ENCODE results near the gene RALY.
A peak's percentile ranks its signal among the peaks of the same experiment; 100 is the strongest.
"Not testable (repeated sequence)": the region's sequence is repeated elsewhere in the genome, so short reads cannot be mapped to it uniquely, and the experiment has no call there.

The RALY gene

DNA sequence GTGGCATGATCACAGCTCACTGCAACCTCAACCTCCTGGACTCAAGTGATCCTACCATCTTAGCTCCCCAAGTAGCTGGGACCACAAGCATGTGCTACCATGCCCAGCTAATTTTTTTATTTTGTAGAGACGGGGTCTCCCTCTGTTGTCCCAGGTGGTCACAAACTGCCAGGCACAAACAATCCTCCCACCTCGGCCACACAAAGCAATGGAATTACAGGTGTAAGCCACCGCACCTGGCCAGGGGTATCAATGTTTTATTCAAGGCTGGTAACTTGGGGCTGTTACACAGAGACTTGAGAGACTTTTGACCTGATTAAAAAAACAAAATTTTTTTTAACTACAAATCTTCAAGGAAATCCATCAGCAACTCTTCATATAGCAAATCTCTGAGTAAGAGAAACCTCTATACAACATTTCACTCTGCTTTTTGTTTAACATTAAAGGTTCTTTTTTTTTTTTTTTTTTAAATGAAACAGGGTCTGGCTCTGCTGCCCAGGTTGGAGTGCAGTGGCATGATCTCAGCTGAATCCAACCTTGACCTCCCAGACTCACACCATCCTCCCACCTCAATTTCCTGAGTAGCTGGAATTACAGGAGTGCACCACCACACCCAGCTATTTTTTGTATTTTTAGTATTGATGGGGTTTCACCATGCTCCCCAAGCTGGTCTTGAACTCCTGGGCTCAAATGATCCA, 112.4 kb downstream of the RALY start:
- no peak for DNase-seq (ENCODE audit: low read depth, low spot score)

DNA sequence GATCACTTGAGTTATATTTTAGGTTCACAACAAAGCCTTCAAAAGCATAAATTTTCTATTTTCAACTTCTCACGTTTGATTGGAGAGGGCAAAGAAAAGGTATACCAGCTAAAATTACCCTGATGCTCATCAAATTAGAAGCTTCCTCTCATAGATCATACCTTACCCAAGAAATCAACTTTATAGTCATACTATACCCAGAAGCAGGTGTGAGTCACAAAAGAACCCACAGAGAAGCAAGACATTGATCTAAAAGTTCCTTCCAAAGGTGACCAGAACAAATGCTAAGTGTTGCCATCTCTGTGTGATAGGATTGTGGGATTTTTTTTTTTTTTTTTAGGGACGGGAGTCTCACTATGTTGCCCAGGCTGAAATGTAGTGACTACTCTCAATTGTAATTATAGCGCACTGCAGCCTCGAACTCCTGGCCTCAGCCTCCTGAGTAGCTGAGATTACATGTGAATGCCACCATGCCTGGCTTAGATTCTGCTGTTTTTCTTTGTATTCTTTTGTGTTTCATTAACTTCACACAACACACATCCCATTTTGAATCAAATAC, 115.0 kb downstream of the RALY start:
- no peak for DNase-seq (ENCODE audit: low read depth, low spot score)

DNA sequence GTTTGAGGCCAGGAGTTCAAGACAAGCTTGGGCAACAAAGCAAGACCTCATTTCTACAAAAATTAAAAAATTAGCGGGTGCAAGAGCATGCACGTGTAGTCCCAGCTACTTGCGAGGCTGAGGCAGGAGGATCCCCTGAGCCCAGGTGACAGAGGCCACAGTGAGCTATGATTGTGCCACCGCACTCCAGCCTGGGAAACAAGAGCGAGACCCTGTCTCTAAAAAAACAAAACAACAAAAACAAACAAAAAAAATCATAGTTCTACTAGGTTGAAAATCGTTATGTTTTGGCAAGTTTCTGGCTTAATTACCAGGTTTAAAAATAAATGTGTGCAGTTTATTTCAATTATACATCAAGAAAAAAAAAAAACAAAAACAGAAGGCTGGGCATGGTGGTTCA, 115.7 kb downstream of the RALY start:
- no peak for DNase-seq (ENCODE audit: low read depth, low spot score)

DNA sequence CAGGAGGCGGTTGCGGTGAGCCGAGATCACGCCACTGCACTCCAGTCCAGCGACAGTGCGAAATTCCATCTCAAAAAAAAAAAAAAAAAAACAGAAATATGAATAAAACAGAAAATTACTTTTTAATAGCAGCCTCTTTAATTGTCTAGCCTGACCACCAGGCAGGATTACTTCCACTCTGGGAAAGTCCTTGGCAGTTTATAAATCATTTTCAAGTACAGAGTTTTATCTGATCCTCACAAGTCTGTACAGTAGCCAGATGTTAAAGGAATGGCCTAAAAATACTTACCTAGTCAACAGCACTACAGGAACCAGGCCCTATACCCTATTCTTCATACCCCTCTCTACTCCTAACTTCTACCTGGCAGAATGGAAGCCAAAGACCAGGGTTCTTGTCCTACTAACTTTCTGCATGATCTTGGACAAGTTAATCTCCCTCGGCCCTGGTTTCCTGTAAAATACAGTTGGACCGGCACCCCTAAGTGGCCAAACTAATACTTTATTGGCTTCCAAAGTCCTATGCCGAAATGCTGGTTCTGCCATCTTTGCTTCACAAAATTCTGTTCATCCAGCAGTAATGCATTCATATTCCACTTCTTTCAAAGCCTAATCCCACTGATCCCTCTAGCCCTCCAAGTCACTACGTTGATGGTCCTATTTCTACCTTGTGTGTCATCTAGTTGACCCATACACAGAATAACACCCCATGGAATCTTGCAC, 116.5 kb downstream of the RALY start:
- no peak for DNase-seq (ENCODE audit: low read depth, low spot score)

DNA sequence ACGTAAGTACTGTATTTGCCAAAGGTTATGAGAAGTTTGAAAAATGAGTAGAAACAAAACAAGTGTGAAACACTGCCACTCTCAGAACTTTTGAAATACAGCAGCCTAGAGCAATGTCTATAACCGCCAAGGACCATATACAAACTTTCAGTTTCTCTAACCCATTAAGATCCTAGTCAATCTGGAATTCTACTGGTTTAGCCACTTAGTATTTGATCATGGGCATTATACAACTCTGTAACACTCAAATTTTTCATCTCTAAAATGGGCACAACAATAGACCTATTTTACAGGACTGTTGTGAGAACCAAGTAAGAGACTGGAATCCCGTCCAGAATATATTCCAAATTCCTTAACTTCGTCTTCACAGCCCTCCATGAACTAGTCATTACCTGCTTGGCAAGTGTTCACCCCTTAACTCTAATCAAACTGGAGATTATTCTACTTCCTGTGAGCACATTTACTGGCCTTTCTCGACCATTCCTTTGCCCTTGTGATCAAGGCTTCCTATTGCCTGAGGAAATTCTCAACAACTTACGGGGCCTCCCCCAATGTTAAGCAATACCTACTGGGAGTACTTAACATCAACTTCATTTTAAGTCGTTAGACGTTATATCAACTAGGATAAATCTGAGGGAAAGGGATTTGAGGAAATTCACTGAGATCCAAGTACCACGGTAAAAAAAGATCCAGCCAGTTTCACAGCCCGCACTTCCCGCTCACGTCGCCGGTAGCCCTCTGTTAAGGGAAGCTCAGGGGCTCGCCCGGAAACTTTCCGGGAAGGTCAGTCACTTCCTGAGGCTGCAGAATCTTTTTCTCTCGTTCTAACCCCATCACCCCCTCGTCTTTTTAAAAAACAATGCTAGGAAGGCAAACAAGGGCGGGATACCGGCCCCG, 117.3 kb downstream of the RALY start:
- DNase-seq (ENCODE audit: low read depth, low spot score) = no peak

DNA sequence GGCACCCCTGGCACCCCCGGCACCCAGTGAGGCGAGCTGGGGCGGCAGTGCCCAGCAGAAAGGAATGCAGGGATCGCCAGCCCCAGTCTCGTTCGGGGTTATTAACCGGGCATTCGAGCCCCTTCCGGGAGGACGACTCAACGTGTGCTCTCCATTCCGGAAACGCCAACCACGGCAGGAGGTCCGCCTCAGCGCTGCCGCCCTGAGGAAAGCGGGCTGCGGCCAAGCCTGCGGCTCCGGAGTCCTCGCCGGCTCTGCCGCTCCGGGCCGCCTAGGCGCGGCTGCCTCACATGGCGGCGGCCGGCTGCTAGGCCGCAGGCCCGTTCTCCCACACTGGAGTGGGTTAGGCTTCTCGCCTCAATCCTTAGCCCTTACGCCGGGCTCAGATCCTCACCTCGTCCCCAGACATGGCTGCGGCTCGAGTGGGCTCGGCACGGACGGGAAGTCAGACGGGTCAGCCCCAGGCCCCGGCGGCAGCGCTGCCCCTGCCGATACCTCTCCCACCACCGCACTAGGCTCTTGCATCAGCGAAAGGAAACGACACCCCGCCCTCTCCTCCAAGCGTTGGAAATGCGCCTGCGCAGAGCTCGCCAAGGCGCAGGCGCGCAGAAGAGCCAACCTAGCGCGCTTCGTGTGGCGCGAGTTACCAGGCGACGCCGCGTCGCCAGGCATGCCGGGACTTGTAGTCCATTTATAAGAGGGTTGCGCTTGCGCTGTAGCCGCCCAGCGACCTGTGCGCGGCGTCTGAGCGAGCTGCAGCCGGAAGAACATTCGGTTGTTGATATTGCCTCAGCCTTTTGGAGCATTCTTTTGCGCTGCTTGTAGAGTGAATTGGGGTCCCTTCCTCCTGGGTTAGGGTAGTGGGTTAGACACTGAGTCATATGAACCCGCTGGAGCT, 118.2 kb downstream of the RALY start, which contains the start of gene EIF2S2:
EIF2S2 (minus strand) TSS at position 542 of the 898 bp plus-strand sequence; CDS start at position 409, 133 bp downstream.
- peak; percentile 99 for DNase-seq (ENCODE audit: low read depth, low spot score)

DNA sequence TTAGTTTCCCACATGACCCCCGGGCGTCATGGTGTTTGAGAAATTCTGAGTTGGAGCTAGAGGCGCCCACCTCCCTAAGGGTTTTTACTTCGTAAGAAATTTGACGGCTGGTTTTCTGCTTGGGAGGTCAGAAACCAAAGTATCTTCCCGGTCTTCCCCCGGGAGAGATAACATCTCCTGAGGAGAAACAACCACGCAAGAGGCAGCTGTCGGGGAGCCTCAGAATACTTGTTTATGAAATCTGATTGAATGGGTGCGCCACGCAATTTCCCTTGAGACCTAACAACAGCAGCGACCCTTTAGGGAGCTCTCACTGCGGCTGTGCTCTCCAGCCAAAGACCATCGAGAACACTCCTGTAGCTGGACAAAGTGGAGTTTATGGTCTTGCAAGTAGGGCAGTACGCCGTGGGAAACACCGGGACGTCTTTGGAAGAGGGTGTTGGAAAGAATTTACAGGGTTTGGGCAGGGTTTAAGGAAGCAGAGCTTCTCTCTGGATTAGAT, 118.9 kb downstream of the RALY start:
- no peak for DNase-seq (ENCODE audit: low read depth, low spot score)

DNA sequence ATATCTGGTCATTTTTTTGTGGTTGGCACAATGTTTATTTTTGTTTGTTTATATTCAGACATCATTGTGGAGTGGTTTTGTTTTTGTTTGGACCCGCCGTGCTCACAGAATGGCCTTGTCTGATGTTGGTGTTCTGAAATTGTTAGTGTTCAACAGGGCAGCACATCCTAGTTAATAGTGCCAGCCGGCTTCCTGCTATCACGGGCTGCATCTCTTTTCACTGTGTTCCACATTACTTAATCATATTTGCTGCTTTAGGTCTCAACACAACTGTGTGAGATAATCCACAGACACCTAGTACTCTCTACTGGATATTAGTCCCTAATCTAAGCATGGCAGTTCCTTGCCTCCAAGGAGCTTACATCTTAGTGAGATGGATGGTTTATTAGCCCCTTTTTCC, 121.1 kb downstream of the RALY start:
- DNase-seq (ENCODE audit: low read depth, low spot score) = no peak

DNA sequence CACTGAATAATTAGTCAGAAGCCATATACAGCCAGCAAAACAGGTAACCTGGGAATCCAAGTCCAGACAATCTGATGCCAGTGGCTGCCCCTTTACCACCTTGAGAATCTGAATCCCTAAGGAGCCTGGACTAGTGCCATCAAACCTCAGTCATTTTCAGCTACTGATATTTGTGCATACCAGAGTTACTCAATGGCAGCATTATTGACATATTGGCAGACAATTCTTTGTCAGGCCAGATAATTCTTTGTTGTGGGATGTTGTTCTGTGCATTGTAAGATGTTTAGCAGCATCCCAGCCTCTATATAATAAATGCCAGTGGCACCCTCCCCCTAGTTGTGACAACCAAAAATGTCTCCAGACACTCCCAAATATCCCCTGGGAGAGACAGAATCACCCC, 121.5 kb downstream of the RALY start:
- DNase-seq (ENCODE audit: low read depth, low spot score) = no peak

DNA sequence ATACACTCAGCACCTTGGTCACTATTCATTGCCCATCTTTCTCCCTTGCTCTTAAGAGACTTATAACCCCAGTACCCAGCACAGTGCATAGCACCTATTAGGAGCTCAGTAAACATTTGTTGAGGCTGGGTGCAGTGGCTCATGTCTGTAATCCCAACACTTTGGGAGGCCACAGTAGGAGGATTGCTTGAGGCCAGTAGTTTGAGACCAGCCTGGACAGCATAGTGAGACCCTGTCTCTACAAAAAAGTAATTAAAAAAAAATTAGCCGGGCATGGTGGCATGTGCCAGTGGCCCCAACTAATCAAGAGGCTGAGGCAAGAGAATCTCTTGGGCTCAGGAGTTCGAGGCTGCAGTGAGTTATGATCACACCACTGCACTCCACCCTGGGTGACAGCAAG, 126.5 kb downstream of the RALY start:
- no peak for DNase-seq (ENCODE audit: low read depth, low spot score)

DNA sequence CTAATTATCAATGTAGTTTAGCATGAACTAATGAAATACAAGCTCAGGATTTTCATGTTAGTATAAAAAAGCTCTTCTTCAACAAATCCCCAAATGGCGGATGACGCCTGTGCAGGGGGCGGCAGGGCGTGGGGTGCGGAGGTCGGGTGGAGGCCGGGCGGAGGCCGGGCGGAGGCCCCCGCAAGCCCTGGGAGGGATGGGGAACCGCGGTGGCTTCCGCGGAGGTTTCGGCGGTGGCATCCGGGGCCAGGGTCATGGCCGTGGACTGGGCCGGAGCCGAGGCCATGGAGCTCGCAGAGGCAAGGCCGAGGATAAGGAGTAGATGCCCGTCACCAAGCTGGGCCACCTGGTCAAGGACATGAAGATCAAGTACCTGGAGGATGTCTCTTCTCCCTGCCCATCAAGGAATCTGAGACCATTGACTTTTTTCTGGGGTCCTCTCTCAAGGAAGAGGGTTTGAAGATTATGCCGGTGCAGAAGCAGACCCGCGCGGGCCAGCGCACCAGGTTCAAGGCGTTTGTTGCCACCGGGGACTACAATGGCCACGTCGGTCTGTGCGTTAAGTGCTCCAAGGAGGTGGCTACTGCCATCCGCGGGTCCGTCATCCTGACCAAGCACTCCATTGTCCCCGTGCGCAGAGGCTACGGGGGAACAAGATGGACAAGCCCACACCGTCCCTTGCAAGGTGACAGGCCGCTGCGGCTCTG, 128.7 kb downstream of the RALY start:
- no peak for DNase-seq (ENCODE audit: low read depth, low spot score)

DNA sequence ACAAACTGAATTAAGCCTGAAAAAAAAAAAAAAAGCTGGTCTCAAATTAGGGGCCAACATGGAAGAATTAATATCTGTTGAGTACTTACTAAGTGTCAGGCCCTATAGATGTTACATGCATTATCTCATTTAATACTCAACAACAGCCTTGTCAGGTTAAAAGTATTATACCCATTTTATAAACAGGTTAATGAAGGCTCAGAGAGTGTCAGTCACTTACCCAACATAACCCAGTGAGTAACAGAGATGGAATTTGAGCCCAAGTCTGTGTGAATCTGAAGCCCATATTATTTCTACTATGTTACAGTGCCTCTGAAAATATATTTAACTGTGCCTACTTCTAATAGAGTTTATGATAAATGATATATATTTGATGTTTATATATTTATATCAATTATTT, 129.6 kb downstream of the RALY start:
- DNase-seq (ENCODE audit: low read depth, low spot score) = no peak

DNA sequence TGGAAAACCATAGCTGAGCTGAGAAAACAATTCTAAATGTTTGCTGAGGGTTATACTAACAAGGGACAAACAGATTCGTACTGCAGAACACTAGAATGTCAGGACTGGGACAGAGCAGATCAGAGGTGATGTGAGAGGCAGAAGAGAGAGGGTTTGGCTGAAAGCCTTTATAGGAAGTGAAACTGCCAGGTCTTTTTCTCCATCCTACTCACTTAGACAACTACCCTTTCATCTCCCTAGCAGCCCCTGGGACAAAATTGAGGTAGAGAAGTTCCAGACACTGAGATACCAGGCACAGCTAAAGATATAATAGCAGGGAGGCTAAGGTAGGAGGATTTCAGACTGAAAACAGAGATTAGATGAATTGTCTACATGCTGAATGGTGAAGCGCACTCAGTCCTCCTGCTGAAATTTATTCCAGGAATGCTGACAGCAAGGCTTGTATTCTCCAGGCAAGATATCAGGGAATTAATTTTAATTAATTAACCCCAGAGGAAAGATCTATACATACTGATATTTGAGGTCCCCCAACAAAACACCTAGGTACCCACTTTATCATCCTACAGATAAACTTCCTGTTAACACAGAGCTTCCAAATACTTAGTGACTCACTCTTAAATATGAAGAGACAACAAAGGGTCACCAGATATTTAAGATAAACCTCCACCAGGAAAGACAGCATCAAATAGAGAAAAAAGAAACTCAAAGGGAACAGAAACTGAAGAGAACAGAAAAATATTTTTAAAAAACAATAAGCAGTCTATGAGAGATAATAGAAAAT, 130.9 kb downstream of the RALY start:
- DNase-seq (ENCODE audit: low read depth, low spot score) = no peak

DNA sequence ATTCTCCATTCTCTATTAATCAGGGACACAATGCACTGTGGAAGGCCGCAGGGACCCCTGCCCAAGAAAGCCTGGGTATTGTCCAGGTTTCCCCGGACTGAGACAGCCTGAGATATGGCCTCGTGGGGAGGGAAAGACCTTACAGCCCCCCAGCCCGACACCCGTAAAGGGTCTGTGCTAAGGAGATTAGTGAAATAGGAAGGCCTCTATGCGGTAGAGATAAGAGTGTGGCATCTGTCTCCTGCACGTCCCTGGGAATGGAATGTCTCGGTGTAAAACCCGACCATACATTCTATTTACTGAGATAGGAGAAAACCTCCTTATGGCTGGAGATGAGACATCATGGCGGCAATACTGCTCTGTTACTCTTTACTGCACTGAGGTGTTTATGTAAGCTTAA, 134.1 kb downstream of the RALY start:
- no peak for DNase-seq (ENCODE audit: low read depth, low spot score)

DNA sequence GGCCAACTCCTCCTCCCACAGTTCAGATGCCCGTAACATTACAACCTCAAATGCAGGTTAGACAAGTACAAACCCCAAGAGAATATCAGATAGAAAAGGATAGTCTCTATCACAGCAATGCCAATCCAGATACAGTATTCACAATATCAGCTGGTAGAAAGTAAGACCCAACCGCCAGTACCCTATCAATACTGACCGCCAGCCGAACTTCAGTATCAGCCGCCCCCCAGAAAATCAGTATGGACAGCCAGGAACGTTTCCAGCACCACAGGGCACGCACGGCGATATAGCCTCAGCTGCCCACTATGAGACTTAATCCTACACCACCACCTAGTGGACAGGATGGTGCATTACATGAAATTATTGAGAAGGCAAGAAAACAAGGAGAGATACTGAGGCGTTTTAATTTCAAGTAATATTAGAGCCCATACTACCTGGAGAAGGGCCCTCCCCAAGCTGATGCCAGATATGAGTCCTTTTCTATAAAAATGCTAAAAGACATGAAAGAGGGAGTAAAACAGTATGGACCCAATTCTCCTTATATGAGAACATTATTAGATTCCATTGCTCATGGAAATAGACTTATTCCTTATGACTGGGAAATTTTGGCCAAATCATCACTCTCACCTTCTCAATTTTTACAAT, 135.9 kb downstream of the RALY start:
- DNase-seq (ENCODE audit: low read depth, low spot score) = no peak

DNA sequence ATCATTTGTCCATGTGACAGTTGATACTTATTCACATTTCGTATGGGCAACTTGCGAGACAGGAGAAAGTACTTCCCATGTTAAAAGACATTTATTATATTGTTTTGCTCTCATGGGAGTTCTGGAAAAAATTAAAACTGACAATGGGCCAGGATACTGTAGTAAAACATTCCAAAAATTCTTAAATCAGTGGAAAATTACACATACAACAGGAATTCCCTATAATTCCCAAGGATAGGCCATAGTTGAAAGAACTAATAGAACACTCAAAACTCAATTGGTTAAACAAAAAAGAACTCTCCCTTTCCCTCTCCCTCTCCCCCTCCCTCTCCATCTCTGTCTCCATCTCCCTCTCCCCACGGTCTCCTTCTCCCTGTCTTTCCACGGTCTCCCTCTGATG, 137.8 kb downstream of the RALY start:
- no peak for DNase-seq (ENCODE audit: low read depth, low spot score)

DNA sequence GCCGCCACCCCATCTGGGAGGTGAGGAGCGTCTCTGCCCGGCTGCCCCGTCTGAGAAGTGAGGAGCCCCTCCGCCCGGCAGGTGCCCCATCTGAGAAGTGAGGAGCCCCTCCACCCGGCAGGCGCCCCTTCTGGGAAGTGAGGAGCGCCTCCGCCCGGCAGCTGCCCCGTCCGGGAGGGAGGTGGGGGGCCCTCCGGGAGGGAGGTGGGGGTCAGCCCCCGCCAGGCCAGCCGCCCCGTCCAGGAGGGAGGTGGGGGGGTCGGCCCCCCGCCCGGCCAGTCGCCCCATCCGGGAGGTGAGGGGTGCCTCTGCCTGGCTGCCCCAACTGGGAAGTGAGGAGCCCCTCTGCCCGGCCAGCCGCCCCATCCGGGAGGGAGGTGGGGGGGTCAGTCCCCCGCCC, 138.8 kb downstream of the RALY start:
- DNase-seq (ENCODE audit: low read depth, low spot score) = not testable (repeated sequence)

DNA sequence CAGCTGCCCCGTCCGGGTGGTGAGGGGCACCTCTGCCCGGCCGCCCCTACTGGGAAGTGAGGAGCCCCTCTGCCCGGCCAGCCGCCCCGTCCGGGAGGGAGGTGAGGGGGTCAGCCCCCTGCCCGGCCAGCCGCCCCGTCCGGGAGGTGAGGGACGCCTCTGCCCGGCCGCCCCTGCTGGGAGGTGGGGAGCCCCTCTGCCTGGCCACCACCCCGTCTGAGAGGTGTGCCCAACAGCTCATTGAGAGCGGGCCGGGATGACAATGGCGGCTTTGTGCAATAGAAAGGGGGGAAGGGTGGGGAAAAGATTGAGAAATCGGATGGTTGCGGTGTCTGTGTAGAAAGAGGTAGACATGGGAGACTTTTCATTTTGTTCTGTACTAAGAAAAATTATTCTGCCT, 139.2 kb downstream of the RALY start:
- not testable (repeated sequence) for DNase-seq (ENCODE audit: low read depth, low spot score)

DNA sequence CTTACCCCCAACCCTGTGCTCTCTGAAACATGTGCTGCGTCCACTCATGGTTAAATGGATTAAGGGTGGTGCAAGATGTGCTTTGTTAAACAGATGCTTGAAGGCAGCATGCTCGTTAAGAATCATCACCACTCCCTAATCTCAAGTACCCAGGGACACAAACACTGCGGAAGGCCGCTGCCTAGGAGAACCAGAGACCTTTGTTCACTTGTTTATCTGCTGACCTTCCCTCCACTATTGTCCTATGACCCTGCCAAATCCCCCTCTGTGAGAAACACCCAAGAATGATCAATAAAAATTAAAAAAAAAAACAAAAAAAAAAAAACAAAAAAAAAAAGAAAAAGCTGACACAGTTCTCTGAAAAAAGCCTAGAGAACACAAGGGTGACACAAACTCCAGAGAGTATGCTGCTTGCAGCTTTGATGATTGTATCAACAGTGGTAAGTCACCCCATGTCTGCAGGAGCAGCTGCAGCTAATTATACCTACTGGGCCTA, 139.7 kb downstream of the RALY start:
- DNase-seq (ENCODE audit: low read depth, low spot score) = not testable (repeated sequence)
